ENCODE data around the gene TMEM14A. TPM values are rescaled to one million over a fixed set of nuclear protein-coding genes. Genes with fewer than 3 reads are reported as not detected.
A peak's percentile ranks its signal among the peaks of the same experiment; 100 is the strongest.

TMEM14A gene
- total RNA-seq, 1 donor, result 19.9 TPM

DNA sequence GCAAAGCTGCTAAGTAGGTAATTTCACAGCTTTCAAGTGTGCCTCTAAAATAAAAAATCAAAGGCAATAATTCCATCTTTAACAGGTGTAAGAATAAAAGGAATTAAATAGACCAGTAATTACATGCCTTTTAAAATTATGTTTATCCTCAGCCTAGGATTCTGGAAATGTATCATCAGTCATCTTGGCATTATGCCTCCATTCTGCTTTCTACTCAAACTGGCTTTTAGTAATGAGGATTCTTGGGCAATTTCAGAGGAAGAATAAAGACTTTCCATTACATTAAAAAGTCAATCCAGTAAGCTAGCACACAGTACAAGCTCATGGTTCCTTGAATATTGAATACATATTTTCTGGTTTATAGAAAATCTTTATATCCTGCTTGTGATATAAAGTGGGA, 47.6 kb downstream of the TMEM14A start:
- Histone ChIP-seq H3K27ac (ENCODE audit: low read depth, low read length) (no peak overlapping the region), H3K4me2 (ENCODE audit: insufficient read depth, low read length) (no peak overlapping the region), H3K36me3 (ENCODE audit: insufficient read depth, low read length) (no peaks in the 10 kb centered on the region), H2AFZ (ENCODE audit: low read length) (no peak overlapping the region), H3K9me3 (ENCODE audit: low read depth, low read length) (no peaks in the 10 kb centered on the region), H3K79me2 (ENCODE audit: insufficient read depth, low read length) (no peaks in the 10 kb centered on the region), H4K20me1 (ENCODE audit: insufficient read depth, low read length) (no peaks in the 10 kb centered on the region), H3K27me3 (ENCODE audit: insufficient read depth, low read length) (peaks cover 6% of the 10 kb centered on the region), H3K4me1 (ENCODE audit: insufficient read depth, low read length) (peaks cover 2% of the 10 kb centered on the region), H3K4me3 (ENCODE audit: insufficient read depth, low read length) (no peak overlapping the region)
- peak; percentile 45 for DNase-seq (ENCODE audit: insufficient read length, low spot score, missing footprints)
- TF ChIP-seq, protein P1, sequence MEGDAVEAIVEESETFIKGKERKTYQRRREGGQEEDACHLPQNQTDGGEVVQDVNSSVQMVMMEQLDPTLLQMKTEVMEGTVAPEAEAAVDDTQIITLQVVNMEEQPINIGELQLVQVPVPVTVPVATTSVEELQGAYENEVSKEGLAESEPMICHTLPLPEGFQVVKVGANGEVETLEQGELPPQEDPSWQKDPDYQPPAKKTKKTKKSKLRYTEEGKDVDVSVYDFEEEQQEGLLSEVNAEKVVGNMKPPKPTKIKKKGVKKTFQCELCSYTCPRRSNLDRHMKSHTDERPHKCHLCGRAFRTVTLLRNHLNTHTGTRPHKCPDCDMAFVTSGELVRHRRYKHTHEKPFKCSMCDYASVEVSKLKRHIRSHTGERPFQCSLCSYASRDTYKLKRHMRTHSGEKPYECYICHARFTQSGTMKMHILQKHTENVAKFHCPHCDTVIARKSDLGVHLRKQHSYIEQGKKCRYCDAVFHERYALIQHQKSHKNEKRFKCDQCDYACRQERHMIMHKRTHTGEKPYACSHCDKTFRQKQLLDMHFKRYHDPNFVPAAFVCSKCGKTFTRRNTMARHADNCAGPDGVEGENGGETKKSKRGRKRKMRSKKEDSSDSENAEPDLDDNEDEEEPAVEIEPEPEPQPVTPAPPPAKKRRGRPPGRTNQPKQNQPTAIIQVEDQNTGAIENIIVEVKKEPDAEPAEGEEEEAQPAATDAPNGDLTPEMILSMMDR (IDR thresholded peaks at IDR 0.05; ENCODE audit: extremely low read depth, low read depth, low read length), result no peak

DNA sequence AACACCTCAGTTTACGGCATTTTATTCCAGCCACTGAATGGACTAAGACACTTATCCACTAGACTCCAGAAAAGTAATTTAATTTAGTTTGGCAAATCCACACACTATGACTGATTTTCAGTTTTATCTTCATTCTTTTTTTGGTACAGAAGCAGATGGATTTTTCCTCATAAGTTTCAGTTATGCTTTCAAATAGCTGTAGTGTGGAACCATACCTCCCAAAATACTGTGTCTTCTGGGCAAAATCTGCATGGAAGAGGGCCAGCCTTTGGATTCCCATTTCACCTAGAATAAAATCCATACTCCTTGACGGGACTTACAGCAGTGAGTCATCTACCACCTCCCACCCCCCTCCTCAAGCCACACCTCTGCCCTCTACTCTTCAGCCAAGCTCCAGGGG, 49.4 kb downstream of the TMEM14A start:
- no peak overlapping the region for H2AFZ ChIP-seq (ENCODE audit: low read length)
- H3K4me2 ChIP-seq (ENCODE audit: insufficient read depth, low read length), result no peak overlapping the region
- H4K20me1 ChIP-seq (ENCODE audit: insufficient read depth, low read length), result no peaks in the 10 kb centered on the region
- no peaks in the 10 kb centered on the region for H3K9me3 ChIP-seq (ENCODE audit: low read depth, low read length)
- DNase-seq (ENCODE audit: insufficient read length, low spot score, missing footprints), result no peak
- no peak overlapping the region for H3K4me3 ChIP-seq (ENCODE audit: insufficient read depth, low read length)
- TF ChIP-seq, protein P1 (IDR thresholded peaks at IDR 0.05; ENCODE audit: extremely low read depth, low read depth, low read length), result no peak
- H3K4me1 ChIP-seq (ENCODE audit: insufficient read depth, low read length), result peaks cover 18% of the 10 kb centered on the region
- no peak overlapping the region for H3K27ac ChIP-seq (ENCODE audit: low read depth, low read length)
- no peaks in the 10 kb centered on the region for H3K79me2 ChIP-seq (ENCODE audit: insufficient read depth, low read length)
- H3K36me3 ChIP-seq (ENCODE audit: insufficient read depth, low read length), result no peaks in the 10 kb centered on the region
- H3K27me3 ChIP-seq (ENCODE audit: insufficient read depth, low read length), result peaks cover 4% of the 10 kb centered on the region

DNA sequence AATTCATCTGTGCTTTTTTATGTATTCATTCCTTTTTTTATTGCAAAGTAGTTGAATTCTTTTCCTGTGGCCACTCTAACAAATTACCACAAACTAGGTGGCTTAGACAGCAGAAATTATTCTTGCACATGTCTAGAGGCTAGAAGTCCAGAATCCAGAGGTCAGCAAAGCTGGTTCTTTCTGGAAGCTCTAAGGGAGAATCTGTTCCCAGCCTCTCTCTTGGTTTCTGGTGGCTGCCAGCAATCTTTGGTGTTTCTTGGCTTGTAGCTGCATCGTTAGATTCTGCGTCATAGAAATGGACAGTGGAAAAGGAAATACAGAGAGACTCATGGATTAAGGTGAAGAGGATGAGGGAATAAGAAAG, 53.1 kb downstream of the TMEM14A start:
- H3K9me3 ChIP-seq (ENCODE audit: low read depth, low read length), result no peaks in the 10 kb centered on the region
- no peaks in the 10 kb centered on the region for H3K36me3 ChIP-seq (ENCODE audit: insufficient read depth, low read length)
- peaks cover 27% of the 10 kb centered on the region for H3K4me1 ChIP-seq (ENCODE audit: insufficient read depth, low read length)
- DNase-seq (ENCODE audit: insufficient read length, low spot score, missing footprints), result peak; percentile 56
- no peaks in the 10 kb centered on the region for H3K79me2 ChIP-seq (ENCODE audit: insufficient read depth, low read length)
- peak overlapping the region; percentile 35 for H3K4me2 ChIP-seq (ENCODE audit: insufficient read depth, low read length)
- H3K27me3 ChIP-seq (ENCODE audit: insufficient read depth, low read length), result no peaks in the 10 kb centered on the region
- H4K20me1 ChIP-seq (ENCODE audit: insufficient read depth, low read length), result no peaks in the 10 kb centered on the region
- H3K4me3 ChIP-seq (ENCODE audit: insufficient read depth, low read length), result no peak overlapping the region
- TF ChIP-seq, protein P1 (IDR thresholded peaks at IDR 0.05; ENCODE audit: extremely low read depth, low read depth, low read length), result no peak
- H2AFZ ChIP-seq (ENCODE audit: low read length), result no peak overlapping the region
- peak overlapping the region; percentile 52 for H3K27ac ChIP-seq (ENCODE audit: low read depth, low read length)

DNA sequence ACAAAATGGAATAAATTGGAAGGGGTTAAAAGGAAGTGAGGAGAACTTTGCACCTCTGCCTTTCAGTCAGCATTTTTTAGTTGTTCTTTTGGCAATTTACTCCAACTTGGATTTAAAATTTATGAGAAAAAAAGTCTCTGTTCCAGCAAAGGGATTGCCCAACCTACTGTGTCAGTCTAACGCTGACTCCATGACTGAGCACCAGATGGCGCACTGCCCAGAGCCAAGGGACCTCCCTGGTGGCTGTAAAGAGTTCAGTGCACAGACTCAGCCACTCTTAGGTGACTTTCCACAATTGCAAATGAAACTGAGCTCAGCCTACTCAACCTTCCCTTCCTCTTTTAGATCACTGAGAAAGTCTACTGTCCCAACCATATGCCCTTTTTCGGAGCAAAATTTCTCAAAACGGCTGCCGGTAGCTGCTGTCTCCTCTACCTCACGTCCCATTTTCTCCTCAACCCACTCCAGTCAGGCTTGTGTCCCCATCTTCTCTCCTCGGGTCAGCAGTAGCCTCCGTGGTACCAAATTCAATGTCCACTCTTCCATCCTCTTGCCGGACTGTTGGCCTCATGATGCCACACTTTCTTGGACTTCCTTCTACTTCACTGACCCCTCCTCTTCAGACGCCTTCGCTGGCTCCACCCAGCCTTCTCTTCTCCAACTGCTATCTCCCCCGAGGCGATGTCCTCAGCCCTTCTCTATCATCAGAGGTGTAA, 53.7 kb downstream of the TMEM14A start:
- peaks cover 27% of the 10 kb centered on the region for H3K4me1 ChIP-seq (ENCODE audit: insufficient read depth, low read length)
- no peaks in the 10 kb centered on the region for H3K27me3 ChIP-seq (ENCODE audit: insufficient read depth, low read length)
- peak overlapping the region; percentile 52 for H3K27ac ChIP-seq (ENCODE audit: low read depth, low read length)
- no peak overlapping the region for H2AFZ ChIP-seq (ENCODE audit: low read length)
- TF ChIP-seq, protein P1 (IDR thresholded peaks at IDR 0.05; ENCODE audit: extremely low read depth, low read depth, low read length), result peak; percentile 71
- H3K79me2 ChIP-seq (ENCODE audit: insufficient read depth, low read length), result no peaks in the 10 kb centered on the region
- DNase-seq (ENCODE audit: insufficient read length, low spot score, missing footprints), result peak; percentile 39
- H3K4me3 ChIP-seq (ENCODE audit: insufficient read depth, low read length), result no peak overlapping the region
- H4K20me1 ChIP-seq (ENCODE audit: insufficient read depth, low read length), result no peaks in the 10 kb centered on the region
- H3K4me2 ChIP-seq (ENCODE audit: insufficient read depth, low read length), result peak overlapping the region; percentile 35
- H3K9me3 ChIP-seq (ENCODE audit: low read depth, low read length), result no peaks in the 10 kb centered on the region
- H3K36me3 ChIP-seq (ENCODE audit: insufficient read depth, low read length), result no peaks in the 10 kb centered on the region
